ENCODE data around the gene CCDC88A.

DNA sequence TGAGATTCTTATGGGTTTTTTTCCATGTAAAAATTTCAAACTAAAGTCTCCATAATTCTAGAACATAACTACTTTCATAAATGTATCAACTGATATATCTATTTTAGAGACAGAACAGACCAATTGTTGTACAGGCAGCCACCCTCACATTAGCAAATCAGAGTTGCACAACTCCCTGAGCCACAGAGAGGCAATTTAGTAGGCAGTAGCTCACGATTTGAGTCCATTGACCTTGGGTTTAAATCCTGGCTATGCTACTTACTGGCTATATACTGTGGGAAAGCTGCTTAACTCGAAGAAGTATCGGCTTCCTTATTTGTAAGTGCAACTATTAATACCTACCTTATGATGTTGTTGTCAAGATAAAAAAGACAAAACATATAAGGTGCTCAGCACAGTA, 166.8 kb downstream of the CCDC88A start:
- TF ChIP-seq, protein P1, sequence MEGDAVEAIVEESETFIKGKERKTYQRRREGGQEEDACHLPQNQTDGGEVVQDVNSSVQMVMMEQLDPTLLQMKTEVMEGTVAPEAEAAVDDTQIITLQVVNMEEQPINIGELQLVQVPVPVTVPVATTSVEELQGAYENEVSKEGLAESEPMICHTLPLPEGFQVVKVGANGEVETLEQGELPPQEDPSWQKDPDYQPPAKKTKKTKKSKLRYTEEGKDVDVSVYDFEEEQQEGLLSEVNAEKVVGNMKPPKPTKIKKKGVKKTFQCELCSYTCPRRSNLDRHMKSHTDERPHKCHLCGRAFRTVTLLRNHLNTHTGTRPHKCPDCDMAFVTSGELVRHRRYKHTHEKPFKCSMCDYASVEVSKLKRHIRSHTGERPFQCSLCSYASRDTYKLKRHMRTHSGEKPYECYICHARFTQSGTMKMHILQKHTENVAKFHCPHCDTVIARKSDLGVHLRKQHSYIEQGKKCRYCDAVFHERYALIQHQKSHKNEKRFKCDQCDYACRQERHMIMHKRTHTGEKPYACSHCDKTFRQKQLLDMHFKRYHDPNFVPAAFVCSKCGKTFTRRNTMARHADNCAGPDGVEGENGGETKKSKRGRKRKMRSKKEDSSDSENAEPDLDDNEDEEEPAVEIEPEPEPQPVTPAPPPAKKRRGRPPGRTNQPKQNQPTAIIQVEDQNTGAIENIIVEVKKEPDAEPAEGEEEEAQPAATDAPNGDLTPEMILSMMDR (IDR thresholded peaks at IDR 0.05) = no peak
- TF ChIP-seq EZH2 (IDR thresholded peaks at IDR 0.05; ENCODE audit: borderline replicate concordance, insufficient read depth, low read depth, low read length, poor library complexity, severe bottlenecking) = no peak

Measured in B cell (primary cell).